Erythroblast (primary cell): Measurements from ENCODE around the gene BTBD2.

Source experiments
- GATA1 ChIP-seq: IDR thresholded peaks from 2 replicates; pipeline ENCODE4 v1.6.1; 2011; ENCODE audit warnings: low read depth, mild to moderate bottlenecking, control low read depth, low read length, moderate library complexity
- POLR2A ChIP-seq: IDR thresholded peaks from 2 replicates; pipeline ENCODE4 v1.6.1; 2011; ENCODE audit warnings: mild to moderate bottlenecking, low read length

DNA sequence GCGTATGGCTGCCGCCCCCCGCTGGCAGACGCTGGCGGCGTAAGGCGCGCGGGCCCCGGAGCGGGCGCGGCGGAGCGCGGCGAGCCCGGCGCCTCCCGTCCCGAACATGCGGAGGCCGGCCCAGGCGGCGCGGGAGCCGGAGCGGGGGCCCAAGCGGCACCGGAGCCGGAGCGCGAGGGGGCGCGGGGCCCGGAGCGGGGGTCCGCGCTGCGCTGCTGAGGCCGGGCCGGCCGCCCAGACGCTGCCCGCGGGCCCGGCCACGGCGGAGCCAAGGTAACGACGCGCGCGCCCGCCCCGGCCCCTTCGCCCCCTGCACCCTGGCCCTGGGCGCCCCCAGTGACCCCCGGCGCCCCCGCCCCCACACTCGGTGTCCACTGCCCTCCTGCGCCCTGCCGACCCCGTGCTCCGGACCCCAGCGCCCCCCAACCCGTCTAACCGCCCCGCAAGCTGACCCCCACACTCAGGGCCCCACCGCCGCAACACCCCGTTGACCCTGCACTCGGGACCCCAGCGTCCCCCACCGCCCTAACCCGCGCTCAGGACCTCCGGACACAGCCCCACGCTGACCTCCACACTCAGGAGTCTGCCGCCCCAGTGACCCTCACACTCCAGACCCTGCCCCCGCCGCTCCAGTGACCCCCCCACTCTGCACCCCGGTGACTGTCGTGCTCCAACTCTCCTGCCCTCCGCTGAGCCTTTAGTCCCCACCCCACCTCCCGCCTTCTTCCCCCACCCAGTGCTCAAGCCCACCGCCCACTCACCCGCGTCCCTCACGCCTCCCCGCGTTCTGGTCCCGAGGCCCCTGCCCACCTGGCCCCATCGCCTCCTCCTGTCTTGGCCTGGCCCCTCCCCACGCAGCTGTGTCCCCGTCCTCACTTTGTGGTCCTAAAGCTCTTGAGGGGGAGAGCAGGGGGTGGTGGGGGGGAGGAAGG, 74.1 kb downstream of the BTBD2 start, which contains the start of gene CSNK1G2:
- TF ChIP-seq POLR2A: no peak
- no peak for TF ChIP-seq GATA1
